NCI-H146 (cell line): ENCODE data around the gene C2CD5.
"Not testable (repeated sequence)": the region's sequence is repeated elsewhere in the genome, so short reads cannot be mapped to it uniquely, and the experiment has no call there.

Experiments
- DNase-seq: peaks from one replicate; lab custom pipeline; 2025; lab: John Stamatoyannopoulos, UW

Gene C2CD5

DNA sequence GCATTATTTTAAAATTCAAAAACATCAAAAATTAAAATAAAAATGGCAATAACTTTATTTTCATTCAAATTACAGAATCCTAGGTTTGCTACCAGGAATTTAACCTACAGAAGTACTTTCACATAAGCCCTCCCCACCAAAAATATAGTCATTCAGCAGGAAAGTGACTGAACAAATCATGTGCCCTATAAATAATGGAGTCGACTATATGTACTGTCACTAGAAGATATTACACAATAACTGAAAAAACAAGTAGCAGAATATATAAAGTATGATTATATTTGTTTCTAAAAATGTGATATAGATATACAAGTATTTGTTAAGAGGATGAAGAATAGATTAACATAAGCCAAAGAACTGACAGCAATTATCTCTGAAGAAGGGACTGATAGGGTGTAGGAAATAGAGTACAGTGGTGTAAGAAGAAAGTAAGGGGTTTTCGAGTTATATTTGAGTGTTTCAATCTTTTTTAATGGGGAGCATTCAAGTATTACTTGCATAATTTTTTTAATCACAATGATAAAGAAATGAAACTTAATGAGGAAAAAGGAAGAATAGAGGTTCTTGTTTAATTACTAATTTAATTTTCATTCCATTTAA, 7.9 kb downstream of the C2CD5 start:
- DNase-seq, result no peak

DNA sequence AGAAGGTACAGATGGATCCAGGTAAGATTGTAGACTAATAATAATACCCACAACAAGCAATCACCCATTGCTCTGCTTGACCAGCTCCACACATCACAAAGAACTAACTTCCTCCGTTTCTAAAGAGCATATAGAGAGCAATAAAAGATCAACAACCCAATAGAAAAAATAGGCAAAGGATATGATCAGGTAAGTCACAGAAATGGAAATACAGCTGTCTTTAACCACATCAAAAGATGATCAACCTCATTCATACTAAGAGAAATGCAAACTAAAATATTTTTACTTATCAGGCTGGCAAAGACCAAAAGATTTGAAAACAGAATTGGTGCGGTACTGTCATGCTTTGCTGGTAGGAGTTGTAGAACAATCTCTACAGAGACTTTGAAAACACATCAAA, 8.9 kb downstream of the C2CD5 start:
- DNase-seq, result no peak

DNA sequence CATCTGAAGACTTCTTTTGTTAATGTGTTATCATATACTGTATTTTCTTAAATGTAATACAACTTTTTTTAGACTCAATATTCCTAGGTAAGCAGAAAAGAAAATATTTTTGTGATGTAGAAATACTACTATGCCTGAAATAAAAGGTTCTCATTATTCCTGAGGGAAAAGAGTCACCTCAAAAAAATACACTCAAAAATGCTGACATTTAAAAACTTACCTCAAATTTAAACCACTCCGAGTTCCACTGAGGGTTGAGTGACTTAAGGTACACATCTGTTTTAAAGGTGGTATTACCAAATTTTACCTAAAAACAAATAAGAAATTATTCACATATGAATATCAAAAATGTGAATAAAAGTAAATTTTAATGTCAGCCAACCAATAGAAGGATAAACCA, 9.3 kb downstream of the C2CD5 start:
- DNase-seq, result no peak

DNA sequence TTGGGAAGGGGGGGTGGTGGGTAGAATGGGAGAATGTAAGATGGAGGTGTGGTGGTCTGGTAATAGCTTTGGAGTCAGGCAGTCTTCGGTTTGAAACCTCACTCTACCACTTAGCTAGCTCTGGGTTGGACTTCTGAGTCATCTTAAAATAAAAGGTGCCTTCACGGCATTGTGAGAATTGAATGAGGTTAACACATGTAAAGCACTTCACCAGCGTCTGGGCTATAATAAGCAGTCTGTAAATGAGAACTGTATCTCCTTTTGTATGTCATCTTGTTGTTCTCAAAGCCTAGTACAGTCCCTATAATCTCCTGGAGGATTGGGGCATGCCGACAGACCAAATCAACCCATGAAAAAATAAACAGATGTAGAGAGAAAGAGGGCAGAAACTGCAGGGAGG, 11.2 kb downstream of the C2CD5 start:
- no peak for DNase-seq

DNA sequence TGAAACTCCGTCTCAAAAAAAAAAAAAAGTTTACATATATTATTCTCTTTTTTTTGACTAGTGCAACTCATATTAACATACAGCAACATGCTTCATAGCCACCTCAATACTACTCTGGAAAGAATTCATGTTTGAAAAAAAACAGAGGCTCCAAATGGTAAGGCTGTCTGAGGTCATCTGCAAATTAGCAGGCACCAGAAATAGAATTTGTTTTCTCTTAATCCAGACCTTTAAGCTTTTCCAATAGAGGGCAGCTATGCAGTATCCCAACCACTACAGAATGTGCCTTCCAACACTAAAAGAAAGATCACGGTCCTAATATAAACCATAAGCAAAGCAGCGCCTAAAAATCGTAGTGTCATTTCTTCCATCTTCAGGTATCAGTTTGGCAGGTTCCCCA, 12.0 kb downstream of the C2CD5 start:
- DNase-seq, result no peak

DNA sequence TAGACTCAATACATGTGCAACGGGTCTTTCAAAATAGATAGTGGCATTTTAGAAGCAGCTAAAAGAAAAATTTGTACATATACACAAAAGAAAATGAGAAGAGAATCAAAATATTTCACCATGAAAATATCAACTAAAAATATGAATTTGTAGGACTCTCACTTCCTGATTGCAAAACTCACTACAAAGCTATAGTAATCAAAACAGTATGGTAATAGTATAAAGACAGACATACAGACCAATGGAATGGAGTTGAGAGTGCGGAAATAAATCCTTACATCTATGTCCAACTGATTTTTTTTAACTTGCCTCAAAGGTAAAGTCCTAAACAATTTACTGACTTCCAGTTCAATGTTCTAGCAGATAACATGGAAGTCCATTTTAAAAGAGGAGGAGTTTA, 13.1 kb downstream of the C2CD5 start:
- no peak for DNase-seq

DNA sequence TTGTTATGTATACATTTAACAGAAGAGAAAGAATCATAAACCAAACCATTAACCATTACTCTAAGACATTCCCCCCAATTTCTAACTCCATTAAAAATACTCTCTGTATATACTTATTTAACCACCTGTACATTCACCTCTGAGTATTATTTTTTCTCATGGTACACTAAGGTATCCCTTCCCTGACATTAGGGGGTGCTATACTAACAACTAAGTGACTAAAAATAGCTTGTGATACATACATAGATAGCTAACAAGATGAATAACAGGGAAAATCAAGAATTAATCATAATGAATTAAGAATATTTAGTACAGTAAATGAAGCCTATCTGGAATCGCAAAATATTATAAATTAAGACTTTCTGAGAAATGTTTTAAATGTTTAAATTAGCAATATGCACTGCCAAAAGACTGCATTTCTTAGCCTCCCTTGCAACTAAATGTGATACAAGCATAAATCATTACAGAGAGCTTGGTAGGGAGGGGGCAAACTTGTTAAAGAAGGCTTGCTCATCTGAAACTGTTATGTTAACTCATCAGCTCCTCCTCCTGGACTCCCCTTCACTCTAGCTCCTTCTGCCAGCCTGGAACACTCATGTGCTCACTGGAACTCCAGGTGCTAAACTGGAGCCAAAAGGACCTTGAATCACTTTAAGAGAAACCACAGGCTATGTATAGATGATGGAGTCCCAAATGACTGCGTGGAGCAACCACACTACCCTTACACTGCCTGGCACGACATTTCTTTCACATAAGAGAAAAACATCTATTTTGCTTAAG, 14.9 kb downstream of the C2CD5 start:
- peak; percentile 68 for DNase-seq

DNA sequence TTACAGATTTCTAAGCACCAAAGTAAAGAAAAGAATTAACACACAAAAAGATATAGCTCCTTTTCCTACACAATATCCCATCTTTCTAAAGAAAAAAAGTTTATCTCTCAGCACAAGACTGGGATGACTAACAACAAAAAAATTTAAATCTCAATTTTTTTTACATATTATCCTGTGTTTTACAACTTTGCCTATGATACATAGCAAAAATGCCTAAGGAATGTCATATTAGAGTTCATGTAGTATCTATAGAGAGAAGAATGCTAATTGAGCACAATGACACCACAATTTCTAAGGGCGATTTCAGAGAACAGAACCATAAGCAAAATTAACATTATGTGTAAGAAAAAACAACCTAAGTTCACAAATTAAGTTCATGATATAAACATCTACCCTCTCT, 16.3 kb downstream of the C2CD5 start:
- DNase-seq, result no peak

DNA sequence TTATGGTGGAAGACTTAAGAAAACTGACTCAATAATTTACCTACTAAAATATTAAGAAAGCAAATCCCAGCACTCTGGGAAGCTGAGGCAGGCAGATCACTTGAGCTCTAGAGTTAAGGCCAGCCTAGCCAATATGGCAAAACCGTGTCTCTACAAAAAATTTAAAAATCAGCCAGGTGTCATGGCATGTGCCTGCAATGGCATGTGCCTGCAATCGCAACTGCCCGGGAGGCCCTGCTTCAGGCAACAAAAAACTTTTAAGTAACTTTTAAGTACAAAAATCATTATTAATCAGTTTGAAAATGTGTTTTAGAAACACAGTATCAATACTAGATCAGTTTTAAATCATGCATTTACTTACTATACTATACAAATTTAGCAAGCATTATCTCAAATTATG, 17.5 kb downstream of the C2CD5 start:
- DNase-seq, result no peak

DNA sequence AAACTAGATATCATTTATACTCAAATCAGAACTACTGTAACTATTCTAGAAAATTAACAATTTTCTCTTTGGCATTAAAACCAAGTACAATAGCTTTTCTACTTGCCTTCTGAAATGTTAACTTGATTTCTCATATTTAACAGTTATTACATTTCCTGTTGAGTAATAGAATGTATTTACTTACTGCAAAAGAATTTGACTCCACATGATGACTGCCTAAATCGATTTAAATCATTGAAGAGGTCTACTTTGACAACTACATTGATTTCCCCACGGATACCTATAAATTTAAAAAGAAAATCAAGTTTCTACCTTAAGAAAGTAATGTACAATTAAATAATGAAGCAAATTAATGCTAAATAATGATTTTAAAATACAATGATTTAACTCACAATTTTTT, 18.9 kb downstream of the C2CD5 start:
- DNase-seq, result no peak

DNA sequence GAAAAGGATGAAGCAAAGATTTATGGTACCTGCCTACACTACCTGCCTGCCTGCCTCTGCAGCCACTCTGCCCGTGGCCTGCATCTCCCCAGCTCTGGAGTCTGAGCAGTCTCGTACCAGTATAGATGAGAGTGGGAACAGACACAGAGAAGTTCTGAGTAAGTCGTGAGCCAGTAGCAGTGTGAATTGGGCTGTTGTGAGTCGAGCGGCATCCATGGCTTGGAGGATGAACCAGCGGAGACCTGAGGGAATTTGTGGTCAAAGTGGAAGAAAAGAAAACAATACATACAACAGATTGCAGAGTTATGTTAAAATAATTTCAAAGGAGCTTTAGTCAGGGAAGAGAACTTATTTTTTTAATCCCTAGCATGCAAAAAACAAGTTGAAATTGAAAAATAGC, 25.3 kb downstream of the C2CD5 start:
- no peak for DNase-seq

DNA sequence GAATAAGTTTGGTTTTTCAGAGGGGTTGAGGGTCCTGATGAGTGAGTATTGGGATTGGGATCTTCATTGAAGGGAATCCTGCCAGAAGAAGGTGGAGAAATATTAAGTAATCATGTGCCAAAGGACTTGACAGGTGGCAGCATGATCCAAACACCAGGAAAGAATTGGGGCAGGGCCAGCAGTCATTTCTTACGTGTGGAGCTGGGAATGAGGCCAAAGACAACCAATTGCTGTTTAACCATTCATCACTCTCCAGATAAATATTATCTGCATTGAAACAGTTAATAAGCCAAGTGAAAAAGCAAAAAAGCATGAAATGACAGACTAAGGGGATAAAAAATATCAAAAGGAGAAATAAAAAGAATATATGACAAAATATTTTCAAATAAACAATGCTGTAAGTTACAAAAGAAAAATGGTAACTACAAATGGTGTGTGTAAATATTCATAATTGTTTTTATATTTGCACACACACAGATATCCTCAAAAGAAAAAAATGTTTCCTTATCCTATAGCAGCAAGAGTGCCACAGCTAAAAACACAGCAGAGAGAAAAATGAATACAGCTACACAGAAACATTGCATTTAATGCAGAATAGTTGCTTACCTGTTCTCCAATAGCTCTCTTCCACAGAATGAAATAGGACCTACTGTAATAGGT, 26.2 kb downstream of the C2CD5 start:
- DNase-seq, result peak; percentile 34

DNA sequence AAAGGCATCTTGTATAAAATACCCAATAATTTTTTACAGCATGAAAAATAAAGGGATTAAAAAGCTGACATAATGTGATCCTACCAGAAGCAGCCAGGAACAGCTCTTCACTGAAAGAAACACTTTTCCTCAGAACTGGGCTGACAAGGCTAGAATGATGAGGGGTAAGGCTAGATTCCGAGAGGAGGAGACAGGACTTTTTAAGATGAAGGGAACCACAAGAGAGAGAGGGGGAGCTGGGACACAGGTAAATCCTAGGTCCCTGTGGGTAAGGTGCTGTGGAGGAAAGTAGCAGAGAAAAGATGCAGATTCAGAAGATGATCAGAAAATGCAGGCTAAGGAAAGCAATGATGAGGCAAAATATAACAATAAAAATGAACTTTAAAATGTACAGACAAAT, 29.5 kb downstream of the C2CD5 start:
- DNase-seq, result no peak

DNA sequence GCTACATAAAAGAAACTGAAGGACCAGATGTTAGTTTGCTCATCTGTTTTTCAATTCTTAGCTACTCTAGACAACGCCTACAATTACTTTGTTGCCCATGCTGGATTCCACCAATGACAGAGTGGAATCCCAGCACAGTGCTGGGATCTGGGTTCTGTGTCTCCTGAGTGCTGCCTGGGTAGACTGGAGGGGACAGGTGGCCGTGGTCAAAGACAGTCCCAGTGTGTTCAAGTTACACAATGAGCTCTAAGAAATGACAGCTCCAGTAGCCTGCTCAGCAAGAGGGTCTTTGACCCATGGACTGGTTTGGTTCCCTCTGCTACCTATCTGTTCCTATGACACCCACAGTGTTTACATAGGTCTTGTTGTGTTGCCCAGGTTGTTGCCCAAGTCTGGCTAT, 38.5 kb downstream of the C2CD5 start:
- no peak for DNase-seq

DNA sequence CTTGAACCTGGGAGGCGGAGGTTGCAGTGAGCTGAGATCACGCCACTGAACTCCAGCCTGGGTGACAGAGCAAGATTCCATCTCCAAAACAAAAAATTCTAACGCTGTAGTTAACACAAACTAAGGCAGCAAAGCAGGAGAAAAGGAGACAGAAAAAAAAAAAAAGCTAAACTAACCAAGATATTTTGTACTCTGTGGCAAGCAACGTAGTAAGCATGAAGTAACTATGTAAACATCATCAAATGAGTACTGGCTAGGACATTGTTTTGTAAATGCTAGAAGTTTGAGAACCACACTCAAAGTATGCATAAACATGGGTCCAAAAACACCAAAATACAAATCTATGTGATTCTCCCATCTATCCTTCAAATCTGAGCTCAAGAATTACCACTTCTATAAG, 44.2 kb downstream of the C2CD5 start:
- no peak for DNase-seq

DNA sequence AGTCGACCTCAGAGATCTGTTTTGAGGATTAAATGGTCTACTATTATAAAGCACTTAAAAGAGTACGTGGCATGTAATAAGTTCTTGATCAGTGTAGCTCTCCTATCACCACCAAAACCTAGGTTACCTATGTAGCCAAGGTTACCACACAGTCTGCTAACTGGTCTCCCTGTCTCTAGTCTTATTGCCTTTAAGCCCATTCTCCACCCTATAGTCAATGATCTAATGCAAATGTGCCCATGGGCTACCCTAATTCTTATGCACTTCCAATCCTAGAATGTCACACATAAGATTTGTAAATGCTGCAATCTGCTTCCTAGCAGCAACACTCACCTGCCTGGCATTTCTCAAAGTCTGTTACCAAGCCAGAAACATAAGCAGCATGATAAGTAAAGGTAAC, 44.9 kb downstream of the C2CD5 start:
- no peak for DNase-seq

DNA sequence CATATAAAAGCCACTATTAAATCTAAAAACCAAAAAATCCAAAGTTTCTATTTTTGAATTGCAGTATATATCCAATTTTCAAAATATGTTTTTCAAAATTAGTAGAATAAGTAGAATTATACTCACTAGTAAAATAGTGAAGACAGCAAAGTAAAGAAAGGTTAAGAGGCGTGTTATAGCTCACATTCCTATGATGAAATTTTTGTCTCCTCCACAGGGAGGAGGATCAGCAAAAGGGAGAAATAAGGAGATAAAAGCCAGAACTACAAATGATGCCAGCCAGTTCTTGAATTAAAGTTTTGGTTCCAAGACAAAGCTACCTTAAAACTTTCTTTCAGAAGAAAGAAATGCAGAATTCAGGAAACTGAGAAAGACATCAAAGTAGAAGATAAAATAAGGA, 50.0 kb downstream of the C2CD5 start:
- no peak for DNase-seq

DNA sequence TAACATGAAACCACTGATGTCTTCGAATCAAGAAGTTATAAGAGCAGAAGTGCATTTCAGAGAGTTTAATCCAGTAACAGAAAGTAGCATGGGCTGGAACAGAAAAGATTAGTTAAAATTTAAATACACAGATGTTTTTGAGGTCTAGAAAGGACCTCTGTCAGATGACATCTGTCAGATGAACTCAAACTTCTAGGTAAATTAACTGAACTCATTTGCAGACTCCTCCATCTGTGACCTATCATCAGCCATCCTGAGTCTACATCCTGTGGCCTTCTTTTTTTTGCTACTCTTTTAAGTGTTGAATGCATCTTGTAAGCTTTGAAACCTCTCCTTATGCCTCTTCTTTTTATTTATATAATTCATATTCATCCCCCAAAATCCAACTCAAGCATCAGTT, 53.3 kb downstream of the C2CD5 start:
- DNase-seq, result no peak

DNA sequence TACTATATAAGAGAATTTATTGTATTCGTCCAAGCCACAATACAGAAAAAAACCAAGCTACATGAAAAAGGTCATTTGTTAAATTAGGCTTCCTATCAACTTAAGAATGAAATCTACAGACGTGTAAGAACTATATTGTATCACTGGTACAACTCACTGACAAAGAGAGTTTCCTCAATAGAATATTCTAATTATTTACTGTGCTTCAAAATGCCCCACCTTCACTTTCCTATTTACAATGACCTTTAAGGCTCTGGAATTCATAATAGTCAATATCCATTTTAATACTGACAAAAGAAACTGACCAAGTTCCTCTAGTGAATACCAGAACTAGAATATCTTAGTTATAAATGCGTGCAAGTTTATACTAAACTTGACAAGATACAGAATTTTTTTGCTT, 55.9 kb downstream of the C2CD5 start:
- no peak for DNase-seq

DNA sequence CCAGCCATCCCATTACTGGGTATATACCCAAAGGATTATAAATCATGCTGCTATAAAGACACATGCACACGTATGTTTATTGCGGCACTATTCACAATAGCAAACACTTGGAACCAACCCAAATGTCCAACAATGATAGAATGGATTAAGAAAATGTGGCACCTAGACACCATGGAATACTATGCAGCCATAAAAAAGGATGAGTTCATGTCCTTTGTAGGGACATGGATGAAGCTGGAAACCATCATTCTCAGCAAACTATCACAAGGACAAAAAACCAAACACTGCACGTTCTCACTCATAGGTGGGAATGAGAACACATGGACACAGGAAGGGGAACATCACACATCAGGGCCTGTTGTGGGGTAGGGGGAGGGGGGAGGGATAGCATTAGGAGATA, 56.7 kb downstream of the C2CD5 start:
- not testable (repeated sequence) for DNase-seq

DNA sequence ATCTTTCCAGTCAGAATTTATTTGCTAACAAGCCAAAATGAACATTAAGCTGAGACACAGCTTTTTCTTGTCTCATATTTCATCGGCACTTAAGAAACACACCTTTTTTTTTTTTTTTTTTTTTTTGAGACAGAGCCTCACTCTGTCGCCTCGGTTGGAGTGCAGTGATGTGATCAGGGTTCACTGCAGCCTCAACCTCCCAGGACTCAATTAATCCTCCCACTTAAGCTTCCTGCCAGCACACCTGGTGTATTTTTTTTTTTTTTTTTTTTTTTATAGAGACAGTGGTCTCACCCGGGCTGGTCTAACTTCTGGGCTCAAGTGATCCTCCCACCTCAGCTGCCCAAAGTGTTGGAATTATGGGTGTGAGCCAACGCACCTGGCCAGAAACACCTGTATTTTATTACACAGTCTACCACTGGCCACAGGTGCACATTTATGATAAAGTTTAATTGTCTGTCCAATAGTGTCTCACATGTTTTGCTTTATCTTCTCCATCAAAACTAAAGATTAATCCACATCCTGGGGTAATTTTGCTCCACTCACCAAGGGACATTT, 62.7 kb downstream of the C2CD5 start:
- DNase-seq, result peak; percentile 66

DNA sequence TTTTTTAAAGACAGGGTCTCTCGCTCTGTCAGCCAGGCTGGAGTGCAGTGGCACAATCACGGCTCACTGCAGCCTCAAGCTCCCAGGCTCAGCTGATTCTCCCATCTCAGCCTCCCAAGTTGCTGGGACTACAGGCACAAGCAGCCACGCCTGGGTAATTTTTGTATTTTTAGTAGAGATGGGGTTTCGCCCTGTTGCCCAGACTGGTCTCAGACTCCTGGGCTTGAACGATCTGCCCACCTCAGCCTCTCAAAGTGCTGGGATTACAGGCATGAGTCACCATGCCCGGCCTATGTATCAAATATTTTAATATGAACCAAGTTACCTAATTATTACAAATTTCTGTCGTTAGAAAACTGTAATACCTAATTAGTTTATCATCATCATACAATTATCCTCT, 63.5 kb downstream of the C2CD5 start:
- not testable (repeated sequence) for DNase-seq

DNA sequence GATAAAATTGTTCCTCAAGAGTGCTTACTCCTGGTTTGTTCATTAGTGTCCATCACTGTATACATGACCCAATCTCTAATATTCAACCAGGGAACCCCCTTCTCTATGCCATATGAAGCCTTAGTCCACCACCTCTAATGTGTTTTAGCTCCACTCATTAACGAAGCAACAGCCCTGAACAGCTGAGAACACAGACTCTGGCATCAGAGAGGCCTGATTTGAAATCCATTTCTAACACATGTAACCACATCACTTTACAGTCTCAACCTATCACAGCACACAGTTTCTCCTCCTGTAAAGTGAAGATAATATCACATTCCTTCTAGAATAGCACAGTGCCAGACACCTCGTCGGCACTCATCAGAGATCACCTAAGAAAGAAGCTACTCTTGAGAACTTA, 64.3 kb downstream of the C2CD5 start:
- no peak for DNase-seq
